Ecto neural progenitor cell (in vitro differentiated cells): Measurements from ENCODE around the gene NME7.
"Not testable (repeated sequence)": the region's sequence is repeated elsewhere in the genome, so short reads cannot be mapped to it uniquely, and the experiment has no call there.

Experiments used
- DNase-seq: peaks from one replicate; pipeline ENCODE4 v3.0.0-alpha.2; 2018; ENCODE audit warnings: low spot score

NME7 gene

GRCh38 chr1:169305948-169306347, 61.6 kb downstream of the NME7 start:
- no peak for DNase-seq

GRCh38 chr1:169305356-169305755, 62.2 kb downstream of the NME7 start:
- DNase-seq = no peak

GRCh38 chr1:169300854-169301253, 66.7 kb downstream of the NME7 start:
- no peak for DNase-seq

GRCh38 chr1:169298441-169298840, 69.2 kb downstream of the NME7 start:
- no peak for DNase-seq

- no peak for DNase-seq
Observed at GRCh38 chr1:169295846-169296245, 71.8 kb downstream of the NME7 start.

- DNase-seq = no peak
Observed at GRCh38 chr1:169295425-169295824, 72.2 kb downstream of the NME7 start.

GRCh38 chr1:169289016-169289415, 78.6 kb downstream of the NME7 start:
- DNase-seq = no peak

- DNase-seq = no peak
Observed at GRCh38 chr1:169288011-169288414, 79.6 kb downstream of the NME7 start.

- no peak for DNase-seq
Observed at GRCh38 chr1:169287280-169287679, 80.3 kb downstream of the NME7 start.

- not testable (repeated sequence) for DNase-seq
Observed at GRCh38 chr1:169281562-169281961, 86.0 kb downstream of the NME7 start.

- DNase-seq = no peak
Observed at GRCh38 chr1:169271098-169271497, 96.5 kb downstream of the NME7 start.

GRCh38 chr1:169266133-169266532, 101.5 kb downstream of the NME7 start:
- DNase-seq = no peak

- DNase-seq = no peak
Observed at GRCh38 chr1:169263059-169263458, 104.5 kb downstream of the NME7 start.

- no peak for DNase-seq
Observed at GRCh38 chr1:169261884-169262283, 105.7 kb downstream of the NME7 start.

- no peak for DNase-seq
Observed at GRCh38 chr1:169260478-169261151, 107.0 kb downstream of the NME7 start.

GRCh38 chr1:169259816-169260215, 107.8 kb downstream of the NME7 start:
- DNase-seq = no peak

- DNase-seq = no peak
Observed at GRCh38 chr1:169250795-169251194, 116.8 kb downstream of the NME7 start.

GRCh38 chr1:169250022-169250421, 117.6 kb downstream of the NME7 start:
- DNase-seq = no peak

- DNase-seq = no peak
Observed at GRCh38 chr1:169249611-169250010, 118.0 kb downstream of the NME7 start.

GRCh38 chr1:169245706-169246105, 121.9 kb downstream of the NME7 start:
- no peak for DNase-seq

- no peak for DNase-seq
Observed at GRCh38 chr1:169240449-169241232, 127.0 kb downstream of the NME7 start.

GRCh38 chr1:169236880-169237279, 130.7 kb downstream of the NME7 start:
- DNase-seq = no peak

- no peak for DNase-seq
Observed at GRCh38 chr1:169236143-169236542, 131.5 kb downstream of the NME7 start.

- DNase-seq = no peak
Observed at GRCh38 chr1:169235568-169235967, 132.0 kb downstream of the NME7 start.
